NAMALWA (cell line): Measurements from ENCODE around the gene NOM1.

Source experiments
- DNase-seq: peaks from one replicate; pipeline ENCODE4 v3.0.0-alpha.2; 2015; ENCODE audit warnings: low spot score

Gene NOM1

GRCh38 chr7:157017603-157018327 is 68.3 kb downstream of the NOM1 start:
- DNase-seq = no peak

GRCh38 chr7:157018328-157018996 is 69.0 kb downstream of the NOM1 start:
- DNase-seq = no peak

GRCh38 chr7:157018997-157019608 is 69.6 kb downstream of the NOM1 start:
- DNase-seq = no peak

- no peak for DNase-seq
These were observed 70.4 kb downstream of the NOM1 start for GRCh38 chr7:157019718-157020451.

GRCh38 chr7:157020514-157021070 is 71.1 kb downstream of the NOM1 start:
- DNase-seq = no peak

- DNase-seq = no peak
These were observed 71.8 kb downstream of the NOM1 start for GRCh38 chr7:157021071-157021870.

- DNase-seq = no peak
These were observed 72.6 kb downstream of the NOM1 start for GRCh38 chr7:157021871-157022680.
